ENCODE measurements around the gene GEMIN7. TPM values are rescaled to one million over a fixed set of nuclear protein-coding genes. Genes with fewer than 3 reads are reported as not detected.

GEMIN7 gene
- polyA plus RNA-seq, 1 donor (not counting 4 experiments of a cell fraction or from before 2014, with no cell fraction given) = 23.7 TPM

GRCh38 chr19:45114116-45114515 is 35.1 kb downstream of the GEMIN7 start:
- Histone ChIP-seq H3K79me2 (ENCODE audit: control insufficient read depth, insufficient read depth, low read length) (peaks cover 64% of the 10 kb centered on the region), H3K36me3 (ENCODE audit: control insufficient read depth in 2 of 2, extremely low read depth in 1 of 2, insufficient read depth in 2 of 2, low read length in 2 of 2) (peaks cover 2% of the 10 kb centered on the region in 2 experiments), H4K20me1 (ENCODE audit: control insufficient read depth, extremely low read depth, insufficient read depth, low read length) (peaks cover 23% of the 10 kb centered on the region), H2AFZ (ENCODE audit: control insufficient read depth, low read length) (no peak overlapping the region), H3K9me3 (ENCODE audit: control insufficient read depth, low read depth, low read length) (no peaks in the 10 kb centered on the region), H3K9me1 (ENCODE audit: control insufficient read depth, extremely low read depth, insufficient read depth, low read length) (peaks cover 7% of the 10 kb centered on the region), H3K4me3 (ENCODE audit: control insufficient read depth in 2 of 3, extremely low read depth in 1 of 3, insufficient read depth in 2 of 3, low read depth in 1 of 3, low read length in 3 of 3) (no peak overlapping the region), H3K9ac (ENCODE audit: control insufficient read depth, extremely low read depth, insufficient read depth, low read length) (no peak overlapping the region), H3K4me1 (ENCODE audit: control insufficient read depth, extremely low read depth, insufficient read depth, low read length) (no peaks in the 10 kb centered on the region), H3K4me2 (ENCODE audit: control insufficient read depth, extremely low read depth, insufficient read depth, low read depth, low read length) (no peak overlapping the region), H3K27ac (ENCODE audit: control insufficient read depth, insufficient read depth, low read length) (no peak overlapping the region), H3K27me3 (ENCODE audit: control insufficient read depth, extremely low read depth, insufficient read depth, low read length) (no peaks in the 10 kb centered on the region)
- dilution Hi-C loops (cut with MboI; ENCODE audit: extremely low pct_ligation_motif_present, low sequenced_read_pairs) = no loop called here
- no peak for FAIRE-seq
- no peak for DNase-seq (ENCODE audit: low read depth, low spot score)
- TF ChIP-seq, protein P1, sequence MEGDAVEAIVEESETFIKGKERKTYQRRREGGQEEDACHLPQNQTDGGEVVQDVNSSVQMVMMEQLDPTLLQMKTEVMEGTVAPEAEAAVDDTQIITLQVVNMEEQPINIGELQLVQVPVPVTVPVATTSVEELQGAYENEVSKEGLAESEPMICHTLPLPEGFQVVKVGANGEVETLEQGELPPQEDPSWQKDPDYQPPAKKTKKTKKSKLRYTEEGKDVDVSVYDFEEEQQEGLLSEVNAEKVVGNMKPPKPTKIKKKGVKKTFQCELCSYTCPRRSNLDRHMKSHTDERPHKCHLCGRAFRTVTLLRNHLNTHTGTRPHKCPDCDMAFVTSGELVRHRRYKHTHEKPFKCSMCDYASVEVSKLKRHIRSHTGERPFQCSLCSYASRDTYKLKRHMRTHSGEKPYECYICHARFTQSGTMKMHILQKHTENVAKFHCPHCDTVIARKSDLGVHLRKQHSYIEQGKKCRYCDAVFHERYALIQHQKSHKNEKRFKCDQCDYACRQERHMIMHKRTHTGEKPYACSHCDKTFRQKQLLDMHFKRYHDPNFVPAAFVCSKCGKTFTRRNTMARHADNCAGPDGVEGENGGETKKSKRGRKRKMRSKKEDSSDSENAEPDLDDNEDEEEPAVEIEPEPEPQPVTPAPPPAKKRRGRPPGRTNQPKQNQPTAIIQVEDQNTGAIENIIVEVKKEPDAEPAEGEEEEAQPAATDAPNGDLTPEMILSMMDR (optimal IDR thresholded peaks at IDR 0.05 in 1 of 3, IDR thresholded peaks at IDR 0.05 in 1 of 3, conservative IDR thresholded peaks at IDR 0.05 in 1 of 3; ENCODE audit: extremely low read depth in 1 of 3, insufficient read depth in 2 of 3, low read length in 3 of 3) = no peak
- TF ChIP-seq EZH2 (IDR thresholded peaks at IDR 0.05; ENCODE audit: low read length) = no peak

- no peak overlapping the region for H3K9ac ChIP-seq (ENCODE audit: control insufficient read depth, extremely low read depth, insufficient read depth, low read length)
- H3K79me2 ChIP-seq (ENCODE audit: control insufficient read depth, insufficient read depth, low read length) = peaks cover 58% of the 10 kb centered on the region
- dilution Hi-C loops (cut with MboI; ENCODE audit: extremely low pct_ligation_motif_present, low sequenced_read_pairs) = no loop called here
- H2AFZ ChIP-seq (ENCODE audit: control insufficient read depth, low read length) = no peak overlapping the region
- no peak overlapping the region for H3K4me2 ChIP-seq (ENCODE audit: control insufficient read depth, extremely low read depth, insufficient read depth, low read depth, low read length)
- no peaks in the 10 kb centered on the region for H3K9me3 ChIP-seq (ENCODE audit: control insufficient read depth, low read depth, low read length)
- H3K27ac ChIP-seq (ENCODE audit: control insufficient read depth, insufficient read depth, low read length) = no peak overlapping the region
- TF ChIP-seq, protein P1 (optimal IDR thresholded peaks at IDR 0.05 in 1 of 3, IDR thresholded peaks at IDR 0.05 in 1 of 3, conservative IDR thresholded peaks at IDR 0.05 in 1 of 3; ENCODE audit: extremely low read depth in 1 of 3, insufficient read depth in 2 of 3, low read length in 3 of 3) = no peak
- no peak for TF ChIP-seq EZH2 (IDR thresholded peaks at IDR 0.05; ENCODE audit: low read length)
- no peak for FAIRE-seq
- no peak overlapping the region for H3K4me3 ChIP-seq (ENCODE audit: control insufficient read depth in 2 of 3, extremely low read depth in 1 of 3, insufficient read depth in 2 of 3, low read depth in 1 of 3, low read length in 3 of 3)
- peaks cover 0 to 4% of the 10 kb centered on the region in 2 experiments for H3K36me3 ChIP-seq (ENCODE audit: control insufficient read depth in 2 of 2, extremely low read depth in 1 of 2, insufficient read depth in 2 of 2, low read length in 2 of 2)
- no peaks in the 10 kb centered on the region for H3K27me3 ChIP-seq (ENCODE audit: control insufficient read depth, extremely low read depth, insufficient read depth, low read length)
- H3K4me1 ChIP-seq (ENCODE audit: control insufficient read depth, extremely low read depth, insufficient read depth, low read length) = no peaks in the 10 kb centered on the region
- H4K20me1 ChIP-seq (ENCODE audit: control insufficient read depth, extremely low read depth, insufficient read depth, low read length) = peaks cover 28% of the 10 kb centered on the region
- DNase-seq (ENCODE audit: low read depth, low spot score) = no peak
- peaks cover 7% of the 10 kb centered on the region for H3K9me1 ChIP-seq (ENCODE audit: control insufficient read depth, extremely low read depth, insufficient read depth, low read length)
These were observed 37.0 kb downstream of the GEMIN7 start for GRCh38 chr19:45115809-45116615.
